Ovary (tissue), 3 donors: ENCODE results near the gene SPTBN5.

Experiments
- CTCF ChIP-seq, 3 donors: fragments of 450-650 bp in 2 of 3; fragments of 200-600 bp in 1 of 3; IDR thresholded peaks; one replicate each; pipeline versions ENCODE4 v1.5.1 to v1.8.0; 2016 to 2022; ENCODE audit warnings: antibody characterized with exemption in 3 of 3, mild to moderate bottlenecking in 1 of 3
- EP300 ChIP-seq: sonication (generic); formaldehyde crosslinking; IDR thresholded peaks from one replicate; pipeline ENCODE4 v1.6.1; 2017; ENCODE audit warnings: antibody characterized with exemption
- donor health status: DM: no; HTN: no; CAD: no.

GRCh38 chr15:41804916-41805666 is 88.8 kb downstream of the SPTBN5 start:
- no peak for TF ChIP-seq EP300
- TF ChIP-seq CTCF (IDR thresholded peaks at IDR 0.05): no peak
